ENCODE measurements around the gene GLCE.

Gene GLCE

GRCh38 chr15:69307939-69308338 lies 147.5 kb downstream of the GLCE start:
- no peak for TF ChIP-seq CTCF (IDR thresholded peaks at IDR 0.05)
- Histone ChIP-seq H3K27ac (no peak overlapping the region), H3K4me3 (ENCODE audit: low read depth in 1 of 2, low read length in 1 of 2) (no peak overlapping the region)

GRCh38 chr15:69308949-69309348 lies 148.5 kb downstream of the GLCE start:
- no peak for TF ChIP-seq CTCF (IDR thresholded peaks at IDR 0.05)
- Histone ChIP-seq H3K4me3 (ENCODE audit: low read depth in 1 of 2, low read length in 1 of 2) (no peak overlapping the region), H3K27ac (no peak overlapping the region), H3K36me3 (no peaks in the 10 kb centered on the region), H3K27me3 (no peaks in the 10 kb centered on the region), H3K4me1 (ENCODE audit: control insufficient read depth in 1 of 2, insufficient read depth in 1 of 2, low read depth in 1 of 2, low read length in 1 of 2) (peaks cover 19 to 27% of the 10 kb centered on the region in 2 experiments), H3K9me3 (no peaks in the 10 kb centered on the region)

More at GRCh38 chr15:69307939-69308338, 147.5 kb downstream of the GLCE start:
- Histone ChIP-seq H3K9me3 (no peaks in the 10 kb centered on the region), H3K36me3 (no peaks in the 10 kb centered on the region), H3K4me1 (ENCODE audit: control insufficient read depth in 1 of 2, insufficient read depth in 1 of 2, low read depth in 1 of 2, low read length in 1 of 2) (peaks cover 9 to 17% of the 10 kb centered on the region in 2 experiments), H3K27me3 (no peaks in the 10 kb centered on the region)

- Histone ChIP-seq H3K27me3 (no peaks in the 10 kb centered on the region), H3K27ac (no peak overlapping the region)
These were observed 150.9 kb downstream of the GLCE start for GRCh38 chr15:69311319-69311721.

GRCh38 chr15:69313432-69314000 lies 153.1 kb downstream of the GLCE start:
- H3K36me3 ChIP-seq = no peaks in the 10 kb centered on the region
- H3K27me3 ChIP-seq = no peaks in the 10 kb centered on the region
- H3K4me3 ChIP-seq (ENCODE audit: low read depth in 1 of 2, low read length in 1 of 2) = peak overlapping the region; percentile 19 to 39

More at GRCh38 chr15:69311319-69311721, 150.9 kb downstream of the GLCE start:
- Histone ChIP-seq H3K4me1 (ENCODE audit: control insufficient read depth in 1 of 2, insufficient read depth in 1 of 2, low read depth in 1 of 2, low read length in 1 of 2) (peaks cover 42 to 50% of the 10 kb centered on the region in 2 experiments), H3K4me3 (ENCODE audit: low read depth in 1 of 2, low read length in 1 of 2) (no peak overlapping the region), H3K9me3 (no peaks in the 10 kb centered on the region), H3K36me3 (no peaks in the 10 kb centered on the region)
- no peak for TF ChIP-seq CTCF (IDR thresholded peaks at IDR 0.05)

GRCh38 chr15:69314131-69314530 lies 153.7 kb downstream of the GLCE start:
- H3K27ac ChIP-seq = peak overlapping the region; percentile 75
- no peaks in the 10 kb centered on the region for H3K27me3 ChIP-seq
- H3K9me3 ChIP-seq = no peaks in the 10 kb centered on the region
- H3K4me1 ChIP-seq (ENCODE audit: control insufficient read depth in 1 of 2, insufficient read depth in 1 of 2, low read depth in 1 of 2, low read length in 1 of 2) = peaks cover 47 to 56% of the 10 kb centered on the region in 2 experiments
- peak overlapping the region in 1 of 2 experiments; percentile 19 for H3K4me3 ChIP-seq (ENCODE audit: low read depth in 1 of 2, low read length in 1 of 2)
- H3K36me3 ChIP-seq = no peaks in the 10 kb centered on the region
- no peak for TF ChIP-seq CTCF (IDR thresholded peaks at IDR 0.05)

More at GRCh38 chr15:69313432-69314000, 153.1 kb downstream of the GLCE start:
- Histone ChIP-seq H3K9me3 (no peaks in the 10 kb centered on the region), H3K4me1 (ENCODE audit: control insufficient read depth in 1 of 2, insufficient read depth in 1 of 2, low read depth in 1 of 2, low read length in 1 of 2) (peaks cover 47 to 55% of the 10 kb centered on the region in 2 experiments), H3K27ac (peak overlapping the region; percentile 75)
- TF ChIP-seq CTCF (IDR thresholded peaks at IDR 0.05) = no peak
